Activated T-helper 9 cell treated with anti-CD3 and anti-CD28 coated beads, Interleukin-2, amount 50 U/mL, for 16 hours (primary cell): ENCODE measurements around the gene VCPKMT.
"Not testable (repeated sequence)": the region's sequence is repeated elsewhere in the genome, so short reads cannot be mapped to it uniquely, and the experiment has no call there.

Source experiments
- DNase-seq: peaks from one replicate; pipeline ENCODE4 v3.0.0-alpha.2; 2020; ENCODE audit warnings: low read depth

Gene VCPKMT

DNA sequence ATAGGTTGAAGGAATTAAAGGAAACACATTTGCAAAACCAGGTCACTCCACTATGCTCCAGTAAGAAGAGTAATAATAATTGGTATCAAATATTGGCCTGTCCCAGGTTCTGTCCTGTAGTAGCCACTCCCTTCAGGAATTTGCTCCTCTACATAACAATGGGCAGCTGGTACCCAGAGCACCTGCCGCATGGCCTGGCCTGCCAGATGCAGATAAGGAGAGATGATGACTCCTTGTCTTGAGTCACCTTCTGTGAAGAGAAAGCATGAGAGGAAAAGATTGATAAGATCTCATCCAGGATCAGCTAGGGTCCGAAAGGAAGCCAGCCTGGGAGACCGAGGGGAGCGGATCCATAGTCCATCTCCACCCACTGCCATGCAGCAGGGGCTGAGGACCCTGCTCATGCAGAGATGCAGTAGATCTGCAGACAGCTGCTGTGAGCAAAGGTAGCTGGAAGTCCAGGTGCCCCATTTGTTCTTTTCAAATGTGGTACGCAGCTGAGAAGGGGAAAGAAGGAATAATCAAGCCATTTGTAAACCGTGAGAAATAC is 24.3 kb downstream of the VCPKMT start:
- DNase-seq = no peak

DNA sequence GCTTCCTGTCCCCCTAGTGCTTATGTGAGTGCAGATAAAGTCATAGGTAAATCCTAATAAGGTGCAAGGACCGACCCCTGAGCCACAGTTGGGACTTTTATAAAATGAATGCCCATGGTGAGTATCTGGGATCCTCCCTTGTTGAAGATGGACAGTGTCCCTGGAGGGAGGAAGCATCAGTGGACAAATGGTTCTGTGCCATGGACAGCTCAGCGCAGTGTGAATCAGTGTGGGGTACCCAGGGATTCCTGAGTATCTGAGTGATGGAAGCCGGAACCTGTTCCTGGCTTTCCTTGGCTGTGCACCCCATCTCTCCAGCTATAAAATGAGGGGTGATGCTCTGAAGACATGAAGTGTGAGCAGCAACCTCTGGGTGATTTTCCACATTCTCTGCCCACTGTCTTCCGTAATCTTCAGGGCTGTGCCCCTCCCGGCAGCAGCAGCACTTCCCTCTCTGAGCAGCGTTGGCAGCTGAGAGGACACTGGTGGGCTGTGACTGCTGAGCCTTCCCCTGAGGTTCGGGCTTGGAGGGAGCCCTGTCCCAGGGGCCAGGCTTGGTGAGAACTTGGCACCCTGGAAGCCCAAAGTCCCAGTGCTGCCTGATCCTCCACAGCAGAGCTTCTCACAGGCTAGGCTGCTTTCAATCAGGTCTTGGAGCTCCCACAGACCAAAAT is 25.0 kb downstream of the VCPKMT start:
- no peak for DNase-seq

DNA sequence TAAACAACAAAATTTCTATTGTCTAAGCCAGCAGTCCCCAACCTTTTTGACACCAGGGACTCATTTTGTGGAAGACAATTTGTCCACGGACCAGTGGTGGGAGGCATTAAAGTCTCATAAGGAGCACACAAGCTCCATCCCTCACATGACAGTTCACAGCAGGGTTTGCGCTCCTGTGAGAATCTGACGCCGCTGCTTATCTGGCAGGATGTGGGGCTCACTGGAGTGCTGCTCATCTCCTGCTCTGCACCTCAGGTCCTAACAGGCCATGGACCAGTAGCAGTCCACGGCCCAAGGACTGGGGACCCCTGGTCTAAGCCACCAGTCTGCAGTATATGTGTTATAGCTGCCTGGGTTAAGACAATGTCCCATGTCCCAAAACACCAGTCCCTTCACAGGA is 27.2 kb downstream of the VCPKMT start:
- DNase-seq = no peak

DNA sequence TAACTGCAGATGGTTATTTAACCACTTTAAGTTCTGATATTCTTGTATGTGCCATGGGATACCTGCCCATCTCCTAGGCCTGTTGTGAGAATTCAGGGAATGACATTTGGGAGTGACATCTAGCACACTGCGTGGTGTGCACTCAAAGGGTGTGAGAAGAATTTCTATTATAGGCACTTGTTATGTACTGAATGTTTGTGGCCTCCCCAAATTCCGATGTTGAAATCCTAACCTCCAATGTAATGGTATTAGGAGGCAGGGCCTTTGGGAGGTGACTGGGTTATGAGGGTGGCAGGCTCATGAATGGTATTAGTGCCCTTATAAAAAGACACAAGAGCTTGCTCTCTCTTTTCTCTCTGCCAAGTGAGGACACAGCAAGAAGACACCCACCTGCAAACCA is 27.6 kb downstream of the VCPKMT start:
- no peak for DNase-seq

DNA sequence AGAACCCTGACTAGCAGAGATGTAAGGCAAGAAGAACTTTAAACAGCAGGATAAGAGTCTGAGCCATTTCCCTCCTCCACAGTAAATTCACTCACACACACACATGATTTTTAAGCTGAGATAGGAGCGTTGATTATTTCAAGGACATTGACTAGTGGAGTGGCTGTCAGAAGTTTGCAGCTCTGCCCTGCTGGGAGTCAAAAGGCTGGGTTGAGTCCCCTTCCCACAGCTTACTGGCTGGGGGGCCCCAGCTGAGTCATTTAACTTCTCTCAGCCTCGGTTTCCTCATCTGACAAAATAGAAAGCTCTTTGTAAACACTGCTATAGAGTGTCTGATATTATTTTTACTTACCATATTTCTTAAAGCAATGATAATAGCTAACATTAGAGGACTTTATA is 28.3 kb downstream of the VCPKMT start:
- DNase-seq = no peak

DNA sequence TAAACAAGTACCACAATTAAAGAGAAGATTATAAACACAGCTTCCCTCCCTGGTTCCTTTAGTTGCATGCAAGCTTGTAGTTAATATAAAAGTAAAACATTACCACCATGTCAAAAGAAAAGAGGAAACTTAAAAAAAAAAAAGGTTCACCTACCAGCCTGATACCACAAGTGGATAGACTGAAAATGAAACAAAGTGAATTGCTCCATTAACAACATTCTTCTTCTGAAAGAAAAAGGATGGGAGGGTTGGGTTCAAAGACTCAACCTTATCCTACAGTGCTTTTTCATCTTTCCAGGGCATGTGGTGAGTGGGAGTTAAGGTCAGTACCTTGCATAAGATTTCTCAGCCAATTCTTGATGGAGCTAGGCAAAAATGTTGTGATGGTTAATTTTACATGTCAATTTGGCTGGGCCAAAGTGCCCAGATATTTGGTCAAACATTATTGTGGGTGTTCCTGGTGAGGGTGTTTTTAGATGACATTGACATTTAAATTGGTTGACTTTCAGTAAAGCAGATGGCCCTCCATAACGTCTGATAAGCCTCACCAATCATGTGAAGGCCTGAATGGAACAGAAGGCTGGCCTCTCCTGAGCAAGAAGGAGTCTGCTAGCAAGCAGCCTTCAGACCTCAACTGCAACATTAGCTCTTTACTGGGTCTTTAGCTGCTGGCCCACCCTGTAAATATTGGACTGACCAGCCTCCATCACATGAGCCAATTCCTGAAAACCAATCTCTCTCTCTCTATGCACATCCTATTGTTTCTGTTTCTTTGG is 28.8 kb downstream of the VCPKMT start:
- DNase-seq = no peak

DNA sequence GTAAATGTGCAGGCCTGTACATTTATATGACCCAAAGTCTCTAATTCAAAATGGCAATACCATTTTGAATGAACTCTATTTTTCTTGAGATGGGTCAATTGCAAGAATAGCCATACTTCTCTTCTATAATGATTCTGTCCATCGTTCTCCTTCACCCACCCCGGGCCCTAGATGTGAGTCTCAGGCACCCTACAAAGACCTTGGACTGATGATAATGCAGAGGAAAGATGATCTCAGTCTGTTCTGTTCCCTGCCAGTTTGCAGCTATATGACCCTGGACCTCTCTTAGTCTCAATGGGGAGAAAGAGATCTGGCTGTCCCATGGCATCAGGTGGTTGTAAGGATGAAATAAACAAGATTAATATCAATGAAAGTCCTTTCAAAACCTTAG is 30.1 kb downstream of the VCPKMT start:
- no peak for DNase-seq

DNA sequence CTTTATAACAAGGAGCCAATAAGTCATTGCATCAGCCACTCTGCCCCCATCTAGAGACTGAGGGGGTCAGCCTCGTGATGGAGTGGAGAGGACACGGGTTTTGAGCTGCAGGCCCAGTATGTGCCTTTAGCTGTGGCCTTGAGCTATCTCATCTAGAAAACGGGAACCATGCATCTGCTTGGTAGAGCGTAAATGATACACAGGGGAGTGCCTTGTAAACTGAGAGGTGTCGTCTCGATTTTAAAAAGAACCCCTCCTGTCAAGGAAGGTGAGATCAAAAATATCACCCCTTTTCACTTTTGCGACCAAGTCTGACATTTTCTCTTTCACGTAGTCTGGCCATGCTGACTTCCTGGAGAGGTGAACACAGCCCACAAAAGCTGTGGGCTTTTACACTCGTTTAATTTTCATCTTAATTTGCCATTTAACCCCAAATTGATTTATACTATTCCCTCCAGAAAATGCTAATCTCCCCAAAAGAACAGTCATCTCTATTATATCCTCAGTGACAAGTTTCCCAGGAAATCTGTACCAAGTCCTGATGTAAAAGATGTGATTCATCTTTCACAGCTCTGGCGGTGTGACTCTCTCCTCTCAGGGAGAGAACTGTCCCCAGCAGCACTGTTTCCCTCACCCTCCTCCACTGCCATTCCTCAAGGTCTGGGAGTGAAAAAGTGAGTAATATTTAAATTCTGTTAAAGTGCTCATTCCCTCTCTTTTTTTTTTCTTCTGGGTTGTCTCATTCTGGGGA is 30.6 kb downstream of the VCPKMT start:
- peak; percentile 32 for DNase-seq

DNA sequence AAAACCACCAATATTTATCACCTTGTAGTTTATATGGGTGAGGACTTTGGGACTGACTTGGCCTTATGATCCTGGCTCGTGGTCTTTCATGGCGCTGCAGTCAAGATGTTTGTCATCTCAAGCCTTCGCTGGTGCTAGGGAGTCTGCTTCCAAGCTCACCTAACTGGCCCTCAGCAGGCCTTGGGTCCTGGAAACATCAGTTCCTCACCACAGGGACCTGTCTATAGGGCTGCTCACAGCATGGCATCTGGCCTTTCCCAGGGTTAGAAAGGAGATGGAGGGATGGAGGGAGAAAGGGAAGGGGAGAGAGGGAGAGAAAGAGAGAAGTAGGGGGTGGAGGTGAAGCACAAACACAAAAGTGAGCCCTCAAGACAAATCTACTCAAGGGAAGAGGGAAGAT is 31.7 kb downstream of the VCPKMT start:
- DNase-seq = no peak

DNA sequence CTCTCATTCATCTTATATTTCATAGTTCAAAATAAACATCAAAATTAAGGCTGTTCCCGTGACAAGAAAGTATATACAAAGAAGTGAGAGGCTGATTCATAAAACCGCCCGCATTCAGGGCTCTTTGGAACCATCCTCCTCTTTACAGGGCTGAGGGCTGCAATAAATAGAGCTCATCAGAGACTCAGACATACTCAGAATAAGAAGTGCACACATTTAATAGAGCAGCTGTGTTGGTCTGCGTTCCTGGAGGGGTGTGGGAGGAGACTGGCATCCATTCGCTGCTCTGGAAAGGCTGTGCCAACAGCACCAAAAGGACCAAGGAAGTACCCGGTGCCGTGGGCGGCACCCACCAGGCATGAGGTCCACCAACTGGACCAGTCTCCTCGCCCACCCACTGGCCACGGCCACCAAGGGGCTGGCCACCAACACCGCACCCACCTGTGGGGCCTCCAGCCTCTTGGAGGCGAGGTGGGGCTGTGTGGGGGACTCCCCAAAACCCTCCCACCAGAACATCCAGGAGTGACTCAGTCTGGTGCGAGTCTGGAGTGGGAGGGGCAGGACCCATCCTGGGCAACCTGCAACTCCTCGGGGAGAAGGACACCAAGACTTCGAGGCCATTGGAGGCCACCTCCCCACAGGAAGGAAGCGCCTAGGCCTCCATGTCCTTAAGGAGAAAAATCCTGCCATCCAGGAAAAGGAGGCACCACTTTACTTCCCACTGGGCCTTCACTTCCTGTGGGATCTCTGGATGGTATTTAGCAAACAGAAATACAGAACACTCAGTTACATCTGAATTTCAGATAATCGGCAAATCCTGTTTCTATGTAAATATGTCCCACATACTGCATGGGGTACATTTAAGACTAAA is 32.7 kb downstream of the VCPKMT start:
- DNase-seq = peak; percentile 60

DNA sequence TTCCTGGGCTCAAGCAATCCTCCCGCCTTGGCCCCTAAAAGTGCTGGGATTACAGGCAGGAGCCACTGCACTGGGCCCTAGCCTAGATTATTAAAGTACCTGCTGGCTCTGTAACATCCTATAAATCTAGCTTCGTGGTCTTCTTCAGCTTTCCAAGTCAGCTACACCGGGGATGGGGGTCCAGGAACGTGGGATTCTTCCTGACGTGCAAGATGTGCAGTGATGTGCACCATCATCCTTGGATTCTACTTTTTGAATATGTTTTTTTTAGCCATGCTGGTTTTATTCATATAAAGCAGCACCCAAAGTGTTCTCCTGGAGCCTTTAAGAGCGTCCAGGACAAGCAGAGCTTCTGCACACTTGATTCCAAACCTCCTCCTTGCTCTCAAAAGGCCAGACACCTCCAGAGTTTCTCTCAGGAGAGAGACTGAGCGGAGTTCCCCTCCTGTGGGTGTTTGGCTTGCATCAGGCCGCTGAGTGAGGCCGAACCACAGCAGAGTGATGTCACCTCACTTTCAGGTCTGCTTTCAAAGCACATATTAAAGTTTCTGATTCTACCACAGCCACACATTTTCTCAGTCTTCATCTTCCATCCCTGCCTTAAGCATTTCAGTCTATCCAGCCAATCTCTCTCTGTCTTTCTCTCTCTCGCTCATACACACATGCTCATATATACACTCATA is 33.4 kb downstream of the VCPKMT start:
- peak; percentile 79 for DNase-seq

DNA sequence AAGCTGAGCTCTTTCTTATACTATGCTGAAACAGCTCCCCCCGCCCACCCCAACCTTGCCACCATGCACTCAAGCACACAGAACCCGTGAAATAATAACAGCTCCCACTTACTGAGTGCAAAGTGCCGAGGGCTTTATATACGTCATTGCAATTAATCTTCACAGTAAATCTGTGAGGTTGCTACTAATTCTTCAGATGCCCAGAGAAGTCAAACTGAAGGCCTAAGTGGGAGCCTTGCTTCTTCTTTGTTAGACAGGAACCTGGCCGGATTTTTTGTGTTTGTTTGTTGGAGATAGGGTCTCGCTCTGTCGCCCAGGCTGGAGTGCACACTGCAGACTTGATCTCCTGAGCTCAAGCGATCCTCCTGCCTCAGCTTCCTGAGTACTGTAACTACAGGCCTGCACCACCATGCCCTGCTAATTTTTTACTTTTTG is 34.0 kb downstream of the VCPKMT start:
- peak; percentile 36 for DNase-seq

DNA sequence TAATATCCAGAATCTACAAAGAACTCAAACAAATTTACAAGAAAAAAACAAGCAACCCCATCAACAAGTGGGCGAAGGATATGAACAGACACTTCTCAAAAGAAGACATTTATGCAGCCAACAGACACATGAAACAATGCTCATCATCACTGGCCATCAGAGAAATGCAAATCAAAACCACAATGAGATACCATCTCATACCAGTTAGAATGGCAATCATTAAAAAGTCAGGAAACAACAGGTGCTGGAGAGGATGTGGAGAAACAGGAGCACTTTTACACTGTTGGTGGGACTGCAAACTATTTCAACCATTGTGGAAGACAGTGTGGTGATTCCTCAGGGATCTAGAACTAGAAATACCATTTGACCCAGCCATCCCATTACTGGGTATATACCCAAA is 37.3 kb downstream of the VCPKMT start:
- not testable (repeated sequence) for DNase-seq

DNA sequence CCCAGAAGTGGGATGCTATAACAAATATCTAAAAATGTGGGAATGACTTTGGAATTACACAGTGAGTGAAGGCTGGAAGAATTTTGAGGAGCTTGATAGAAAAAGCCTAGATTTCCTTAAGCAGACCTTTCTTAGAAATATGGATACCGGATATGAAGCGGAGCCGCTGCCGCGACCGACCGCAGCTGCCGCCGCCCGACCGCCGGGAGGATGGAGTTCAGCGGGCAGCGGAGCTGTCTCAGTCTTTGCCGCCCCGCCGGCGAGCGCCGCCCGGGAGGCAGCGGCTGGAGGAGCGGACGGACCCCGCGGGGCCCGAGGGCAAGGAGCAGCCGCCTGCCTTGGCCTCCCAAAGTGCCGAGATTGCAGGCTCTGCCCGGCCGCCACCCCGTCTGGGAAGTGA is 42.7 kb downstream of the VCPKMT start:
- not testable (repeated sequence) for DNase-seq

DNA sequence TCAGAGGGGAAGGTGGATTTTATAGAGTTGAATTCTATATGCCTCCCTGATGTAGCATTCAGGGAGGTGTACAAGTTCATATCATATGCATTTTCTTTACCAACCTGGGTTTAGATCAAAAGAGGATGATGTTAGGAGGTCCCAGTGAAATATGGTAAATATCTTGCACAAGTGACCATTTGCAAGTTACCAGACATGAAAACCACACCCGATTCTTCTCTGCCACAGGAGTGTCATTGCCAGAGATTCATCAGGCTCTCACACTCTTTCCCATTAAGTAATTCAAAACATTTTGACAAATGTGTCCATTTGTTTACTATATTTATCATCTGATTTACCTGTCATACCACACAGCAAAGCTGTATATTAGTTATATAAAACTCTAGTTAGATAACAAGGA is 44.0 kb downstream of the VCPKMT start:
- no peak for DNase-seq

DNA sequence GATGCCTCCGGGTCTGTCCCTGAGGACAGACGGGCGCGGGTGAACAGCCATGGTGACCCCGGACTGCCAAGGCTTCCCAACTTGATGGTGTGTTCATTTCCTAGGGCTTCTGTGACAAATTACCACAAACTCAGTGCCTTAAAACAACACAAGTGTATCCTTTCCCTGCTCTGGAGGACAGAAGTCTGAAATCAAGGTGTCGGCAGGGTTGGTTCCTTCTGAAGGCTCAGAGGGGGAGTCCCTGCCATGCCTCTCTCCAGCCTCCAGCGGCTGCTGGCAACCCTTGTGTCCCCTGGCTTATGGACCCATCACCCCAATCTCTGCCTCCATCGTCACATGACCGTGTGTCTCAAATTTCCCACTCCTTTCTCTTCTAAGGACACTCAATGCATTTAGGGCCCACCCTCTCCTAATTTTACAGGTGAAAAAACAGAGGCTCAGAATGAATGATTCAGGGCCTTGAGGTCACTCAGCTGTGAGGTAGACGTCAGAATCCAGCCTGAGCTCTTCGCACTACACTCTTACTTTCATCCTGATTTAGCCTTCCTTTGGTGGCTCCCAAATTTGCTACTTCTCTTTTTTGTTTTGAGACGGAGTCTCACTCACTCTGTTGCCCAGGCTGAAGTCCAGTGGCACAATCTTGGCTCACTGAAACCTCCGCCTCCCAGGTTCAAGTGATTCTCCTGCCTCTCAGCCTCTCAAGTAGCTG is 45.4 kb downstream of the VCPKMT start:
- DNase-seq = no peak

DNA sequence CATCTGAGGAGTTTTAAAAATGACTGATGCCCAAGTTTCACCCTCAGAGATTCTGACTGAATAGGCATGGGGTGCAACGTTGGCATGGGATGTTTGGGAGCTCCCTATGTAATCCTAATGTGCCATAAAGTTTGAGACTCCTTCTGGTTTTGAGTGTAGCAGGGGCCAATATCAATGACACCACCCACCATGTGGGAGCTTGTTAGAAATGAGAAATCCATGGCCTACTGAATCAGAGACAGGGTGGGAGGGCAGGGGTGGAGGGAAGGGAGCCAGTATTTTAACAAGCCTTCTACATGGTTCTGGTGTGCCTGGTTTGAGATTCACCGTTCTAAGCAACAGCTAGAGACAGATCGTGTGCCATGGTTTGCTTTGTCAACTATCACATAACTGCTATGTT is 46.1 kb downstream of the VCPKMT start:
- DNase-seq = no peak

DNA sequence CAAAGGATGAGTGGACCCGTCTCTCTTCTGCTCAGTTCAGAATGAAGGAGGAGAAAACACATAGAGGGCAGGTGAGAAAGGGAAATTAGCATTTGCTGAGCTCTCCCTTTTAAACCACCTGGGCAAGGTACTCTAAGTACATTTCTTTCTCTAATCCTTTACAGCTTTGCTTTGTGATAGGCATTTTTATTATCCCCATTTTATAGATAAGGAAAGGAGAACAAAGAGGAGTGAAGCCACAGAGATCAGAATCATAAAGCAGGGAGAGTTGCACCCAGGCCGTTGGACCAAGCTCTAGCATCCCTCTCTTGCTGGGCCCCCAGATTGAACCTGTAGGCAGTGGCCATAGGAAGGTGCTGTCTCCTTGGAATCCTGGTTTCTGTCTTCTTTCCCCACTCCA is 47.0 kb downstream of the VCPKMT start:
- no peak for DNase-seq

DNA sequence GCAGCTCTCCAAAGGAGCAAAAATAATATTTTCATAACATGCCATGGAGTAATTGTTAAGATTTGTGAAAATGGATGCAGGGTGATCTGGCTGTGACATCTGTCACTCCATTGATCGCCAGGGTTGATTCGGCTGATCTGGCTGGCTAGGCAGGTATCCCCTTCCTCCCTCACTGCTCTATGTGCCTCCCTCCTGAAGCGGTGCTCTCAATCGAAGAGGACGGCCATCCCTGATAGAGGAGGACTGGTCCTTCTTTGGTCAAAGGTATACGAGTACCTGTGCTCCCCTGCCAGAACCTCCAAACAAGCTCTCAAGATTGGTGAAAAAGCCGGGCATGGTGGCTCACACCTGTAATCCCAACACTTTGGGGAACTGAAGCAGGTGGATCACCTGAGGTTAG is 47.9 kb downstream of the VCPKMT start:
- DNase-seq = no peak

DNA sequence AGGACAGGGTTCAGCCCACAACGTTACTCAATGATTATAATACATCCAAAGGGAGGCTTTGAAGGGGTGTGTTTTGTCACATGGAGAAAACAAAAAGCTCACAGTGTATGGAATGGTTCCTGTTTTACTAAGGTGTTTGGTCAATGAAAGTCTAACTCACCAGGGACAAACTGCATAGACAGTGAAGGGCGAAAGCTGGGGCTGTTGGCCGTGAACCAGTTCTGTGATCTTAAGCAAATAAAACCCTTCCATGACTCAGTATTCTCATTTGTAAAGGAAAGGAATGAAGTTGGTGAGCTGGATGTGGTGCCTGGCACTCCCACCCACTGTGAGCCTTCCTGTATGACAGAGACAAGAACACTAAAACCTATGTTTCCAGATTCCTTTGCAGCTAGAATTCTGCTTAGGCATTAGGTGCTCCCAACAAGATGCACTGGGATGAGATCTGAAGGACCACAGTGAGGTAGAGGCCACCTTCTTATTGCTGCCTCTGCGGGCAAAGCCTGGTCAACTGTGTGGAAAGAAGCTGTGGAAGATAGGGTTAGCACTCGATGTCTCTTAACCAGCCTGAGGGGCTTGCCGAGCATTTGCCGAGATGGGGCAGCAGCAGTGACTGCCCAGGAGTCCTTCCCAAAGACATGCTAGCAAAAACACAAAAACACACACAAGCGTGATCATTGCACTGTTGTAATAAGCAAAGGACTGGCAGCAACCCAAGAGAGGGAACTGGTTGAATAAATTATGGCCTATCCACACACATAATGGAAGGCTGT is 48.5 kb downstream of the VCPKMT start:
- no peak for DNase-seq
